Glutamatergic neuron (in vitro differentiated cells): ENCODE measurements around the gene KRT27. TPM values are rescaled to one million over a fixed set of nuclear protein-coding genes. Genes with fewer than 3 reads are reported as not detected.

ENCODE experiments used
- DNase-seq: peaks from one replicate; pipeline ENCODE4 v3.0.0; 2022
- H3K27ac Mint-ChIP-seq: one replicate; pipeline ENCODE4 v1.8.0; 2020; ENCODE audit warnings: mild to moderate bottlenecking, mixed read lengths, inconsistent platforms; ENCODE audit not compliant: unreplicated experiment
- H3K27me3 Mint-ChIP-seq: one replicate; pipeline ENCODE4 v1.8.0; 2020; ENCODE audit warnings: mild to moderate bottlenecking, moderate library complexity, mixed read lengths, inconsistent platforms; ENCODE audit not compliant: unreplicated experiment
- H3K36me3 Mint-ChIP-seq: one replicate; pipeline ENCODE4 v1.8.0; 2020; ENCODE audit warnings: mild to moderate bottlenecking, mixed read lengths, inconsistent platforms; ENCODE audit not compliant: unreplicated experiment
- H3K4me1 Mint-ChIP-seq: one replicate; pipeline ENCODE4 v1.8.0; 2020; ENCODE audit warnings: mild to moderate bottlenecking, low read depth, mixed read lengths, inconsistent platforms; ENCODE audit not compliant: unreplicated experiment
- H3K4me3 Mint-ChIP-seq: one replicate; pipeline ENCODE4 v1.8.0; 2020; ENCODE audit warnings: mild to moderate bottlenecking, mixed read lengths, inconsistent platforms; ENCODE audit not compliant: unreplicated experiment
- H3K9me3 Mint-ChIP-seq: one replicate; pipeline ENCODE4 v1.8.0; 2020; ENCODE audit warnings: mild to moderate bottlenecking, moderate library complexity, mixed read lengths, inconsistent platforms; ENCODE audit not compliant: unreplicated experiment
- total RNA-seq: library from RNA; stranded (reverse); fragmentation: NEBNext Ultra II Directional; extraction: Animal tissue kit (Norgen Biotek cat#: 25700); gene quantifications from one replicate; pipeline ENCODE4 v1.2.1, GENCODE V29; 2021; ENCODE audit not compliant: unreplicated experiment
- TF ChIP-seq, protein P1 (sequence below): fragments of 200-600 bp; sonication (generic); IDR thresholded peaks from one replicate; pipeline ENCODE4 v1.5.0; 2021; ENCODE audit not compliant: partially characterized antibody, unreplicated experiment

Gene KRT27
- total RNA-seq, 1 donor from 2014 or later = not detected

DNA sequence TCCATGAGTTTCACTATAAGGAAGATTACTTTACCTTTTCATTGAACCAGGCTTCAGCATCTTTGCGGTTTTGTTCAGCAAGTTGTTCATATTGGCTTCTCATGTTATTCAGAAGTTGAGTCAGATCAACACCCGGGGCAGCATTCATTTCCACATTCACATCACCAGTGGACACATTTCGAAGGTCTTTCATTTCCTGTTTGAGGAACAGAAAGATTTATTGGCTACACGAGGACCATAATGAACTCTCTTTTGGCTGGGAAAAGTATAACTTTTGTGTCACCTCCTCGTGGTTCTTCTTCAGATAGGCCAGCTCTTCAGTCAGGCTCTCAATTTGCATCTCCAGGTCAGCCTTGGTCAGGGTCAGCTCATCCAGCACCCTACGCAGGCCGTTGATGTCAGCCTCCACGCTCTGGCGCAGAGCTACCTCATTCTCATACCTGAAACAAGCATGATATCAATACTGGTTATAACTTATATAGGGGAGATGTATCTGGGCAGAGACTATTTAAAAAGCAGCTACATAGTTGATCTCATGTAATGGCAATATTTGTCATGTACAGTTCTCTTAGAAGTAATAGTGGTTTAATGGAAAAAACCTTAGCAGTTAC is 38.0 kb upstream of the KRT27 start:
- H3K27ac Mint-ChIP-seq = no peak overlapping the region
- no peak for DNase-seq
- peaks cover 2% of the 10 kb centered on the region for H3K4me1 Mint-ChIP-seq
- H3K4me3 Mint-ChIP-seq = peak overlapping the region; percentile 18
- no peaks in the 10 kb centered on the region for H3K9me3 Mint-ChIP-seq
- no peaks in the 10 kb centered on the region for H3K36me3 Mint-ChIP-seq
- H3K27me3 Mint-ChIP-seq = no peaks in the 10 kb centered on the region
- TF ChIP-seq, protein P1, sequence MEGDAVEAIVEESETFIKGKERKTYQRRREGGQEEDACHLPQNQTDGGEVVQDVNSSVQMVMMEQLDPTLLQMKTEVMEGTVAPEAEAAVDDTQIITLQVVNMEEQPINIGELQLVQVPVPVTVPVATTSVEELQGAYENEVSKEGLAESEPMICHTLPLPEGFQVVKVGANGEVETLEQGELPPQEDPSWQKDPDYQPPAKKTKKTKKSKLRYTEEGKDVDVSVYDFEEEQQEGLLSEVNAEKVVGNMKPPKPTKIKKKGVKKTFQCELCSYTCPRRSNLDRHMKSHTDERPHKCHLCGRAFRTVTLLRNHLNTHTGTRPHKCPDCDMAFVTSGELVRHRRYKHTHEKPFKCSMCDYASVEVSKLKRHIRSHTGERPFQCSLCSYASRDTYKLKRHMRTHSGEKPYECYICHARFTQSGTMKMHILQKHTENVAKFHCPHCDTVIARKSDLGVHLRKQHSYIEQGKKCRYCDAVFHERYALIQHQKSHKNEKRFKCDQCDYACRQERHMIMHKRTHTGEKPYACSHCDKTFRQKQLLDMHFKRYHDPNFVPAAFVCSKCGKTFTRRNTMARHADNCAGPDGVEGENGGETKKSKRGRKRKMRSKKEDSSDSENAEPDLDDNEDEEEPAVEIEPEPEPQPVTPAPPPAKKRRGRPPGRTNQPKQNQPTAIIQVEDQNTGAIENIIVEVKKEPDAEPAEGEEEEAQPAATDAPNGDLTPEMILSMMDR = no peak

DNA sequence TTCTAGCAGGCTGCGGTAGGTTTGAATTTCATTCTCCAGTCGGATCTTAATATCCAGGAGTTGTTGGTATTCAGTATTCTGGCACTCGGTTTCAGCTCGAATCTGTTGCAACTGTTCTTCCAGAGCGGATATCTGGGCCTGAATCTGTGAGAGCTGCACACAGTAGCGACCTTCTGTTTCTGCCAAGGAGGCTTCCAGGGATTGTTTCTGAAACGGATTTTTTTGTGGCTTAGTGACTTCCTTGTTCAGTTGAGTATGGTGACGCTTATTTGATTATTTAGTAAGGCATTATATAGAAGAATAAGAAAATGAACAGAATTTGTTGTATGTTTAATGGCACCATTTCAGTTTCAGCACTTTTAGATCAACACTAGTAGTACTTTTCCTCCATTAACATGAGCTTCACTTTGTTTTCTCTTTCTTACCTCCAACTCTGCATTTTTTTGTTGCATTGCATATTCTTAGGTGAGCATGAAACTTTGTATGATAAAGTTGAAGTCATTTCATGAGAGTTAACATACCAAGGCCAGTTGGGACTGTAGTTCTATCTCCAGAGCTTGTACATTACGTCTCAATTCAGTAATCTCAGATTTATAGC is 37.3 kb upstream of the KRT27 start:
- Mint-ChIP-seq H3K27ac (peak overlapping the region; percentile 76), H3K4me3 (peak overlapping the region; percentile 91), H3K9me3 (no peaks in the 10 kb centered on the region), H3K36me3 (no peaks in the 10 kb centered on the region), H3K4me1 (peaks cover 2% of the 10 kb centered on the region), H3K27me3 (no peaks in the 10 kb centered on the region)
- TF ChIP-seq, protein P1 = no peak
- DNase-seq = no peak

DNA sequence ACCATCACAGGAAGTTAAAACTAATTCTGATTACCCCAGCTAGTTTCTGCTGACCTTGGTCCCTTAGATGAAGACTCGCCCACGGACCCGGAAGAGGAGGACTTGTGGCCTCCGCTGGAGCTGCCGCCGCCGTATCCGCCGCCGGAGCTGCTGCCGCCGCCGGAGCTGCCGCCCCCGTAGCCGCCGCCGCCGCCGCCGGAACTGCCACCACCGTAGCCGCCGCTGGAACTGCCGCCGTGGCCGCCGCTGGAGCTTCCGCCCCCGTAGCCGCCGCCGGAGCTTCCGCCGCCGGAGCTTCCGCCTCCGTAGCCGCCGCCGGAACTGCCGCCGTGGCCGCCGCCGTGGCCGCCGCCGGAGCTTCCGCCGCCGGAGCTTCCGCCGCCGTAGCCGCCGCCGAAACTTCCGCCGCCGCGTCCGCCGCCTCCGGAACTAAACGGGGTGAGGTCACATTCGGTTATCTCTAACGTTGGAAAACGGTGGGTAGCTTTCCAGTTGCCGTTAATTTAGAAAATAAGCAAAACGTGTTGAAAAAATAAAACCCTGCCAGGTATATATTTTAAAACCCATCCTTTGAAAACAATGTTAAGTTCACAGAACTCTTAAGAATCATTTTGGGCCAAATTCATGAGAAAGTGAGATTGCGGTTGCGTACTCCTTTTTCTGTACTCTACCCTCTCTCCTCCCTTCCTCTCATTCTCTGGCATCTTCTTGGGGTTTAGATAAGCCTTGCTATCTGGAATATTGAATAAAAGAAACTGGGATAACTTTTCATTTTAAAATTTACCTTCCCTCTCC is 36.6 kb upstream of the KRT27 start:
- Mint-ChIP-seq H3K36me3 (no peaks in the 10 kb centered on the region), H3K27me3 (no peaks in the 10 kb centered on the region), H3K9me3 (no peaks in the 10 kb centered on the region), H3K4me3 (peak overlapping the region; percentile 96), H3K4me1 (peaks cover 2% of the 10 kb centered on the region), H3K27ac (peak overlapping the region; percentile 77)
- DNase-seq = peak; percentile 88
- TF ChIP-seq, protein P1 = no peak

DNA sequence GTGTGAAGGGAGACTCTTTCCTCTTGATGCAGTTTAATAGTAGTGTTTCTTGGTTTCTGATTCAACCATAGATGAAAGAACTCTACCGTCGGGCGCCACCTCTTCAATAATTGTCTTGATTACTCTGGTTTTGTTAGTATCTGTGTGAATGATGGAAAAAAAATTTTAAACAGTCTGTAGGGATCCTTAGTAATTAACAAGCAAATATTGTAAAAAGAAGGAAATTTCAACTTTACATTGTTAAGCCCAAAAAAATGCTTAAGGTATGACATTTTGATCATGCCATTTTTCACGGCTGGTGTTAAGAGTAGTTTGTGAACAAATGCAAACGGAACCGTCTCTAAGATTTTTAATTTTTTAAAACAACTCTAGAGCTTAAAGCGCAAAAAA is 36.0 kb upstream of the KRT27 start:
- Mint-ChIP-seq H3K27me3 (no peaks in the 10 kb centered on the region), H3K4me1 (peaks cover 2% of the 10 kb centered on the region), H3K9me3 (no peaks in the 10 kb centered on the region), H3K36me3 (no peaks in the 10 kb centered on the region), H3K4me3 (peak overlapping the region; percentile 96), H3K27ac (peak overlapping the region; percentile 77)
- TF ChIP-seq, protein P1 = no peak
- DNase-seq = no peak
